ENCODE data around the gene TMEM200C.

The TMEM200C gene

GRCh38 chr18:5899835-5900234, 4.5 kb upstream of the TMEM200C start:
- Histone ChIP-seq H3K4me1 (ENCODE audit: control insufficient read depth, insufficient read depth, low read length) (peaks cover 15% of the 10 kb centered on the region), H3K36me3 (ENCODE audit: control insufficient read depth in 2 of 2, insufficient read depth in 1 of 2, low read length in 2 of 2) (no peaks in the 10 kb centered on the region), H3K9me3 (ENCODE audit: control insufficient read depth, insufficient read depth, low read depth, low read length) (no peaks in the 10 kb centered on the region), H3K27ac (ENCODE audit: extremely low read depth, low read depth, low read length) (no peak overlapping the region; the same call in 1 of the 2 replicates), H3K4me3 (ENCODE audit: low read depth, low read length) (no peak overlapping the region)
- no peak for TF ChIP-seq ZIC2 (tag by site-specific recombination; IDR thresholded peaks at IDR 0.05)
- no peak for TF ChIP-seq ZNF174 (tag by site-specific recombination; IDR thresholded peaks at IDR 0.05)
- no peak for TF ChIP-seq MZF1 (tag by site-specific recombination; IDR thresholded peaks at IDR 0.05; ENCODE audit: borderline replicate concordance)
- no peak for TF ChIP-seq ZBTB7A (tag by site-specific recombination; IDR thresholded peaks at IDR 0.05; ENCODE audit: low read depth)
- no peak for TF ChIP-seq KLF9 (tag by site-specific recombination; IDR thresholded peaks at IDR 0.05; ENCODE audit: low read depth)
- no peak for TF ChIP-seq ZNF704 (tag by site-specific recombination; IDR thresholded peaks at IDR 0.05)
- TF ChIP-seq PATZ1 (tag by site-specific recombination; IDR thresholded peaks at IDR 0.05) = no peak
- TF ChIP-seq ZNF548 (tag by site-specific recombination; IDR thresholded peaks at IDR 0.05) = no peak
- TF ChIP-seq ZNF366 (tag by site-specific recombination; conservative IDR thresholded peaks at IDR 0.05) = no peak
- TF ChIP-seq ZNF521 (tag by site-specific recombination; IDR thresholded peaks at IDR 0.05) = no peak
- no peak for TF ChIP-seq ZNF274 (IDR thresholded peaks at IDR 0.05; ENCODE audit: low read length)
- TF ChIP-seq ZNF274 (tag by site-specific recombination; IDR thresholded peaks at IDR 0.05; ENCODE audit: borderline replicate concordance) = no peak
- no peak for TF ChIP-seq ELK4 (IDR thresholded peaks at IDR 0.05; ENCODE audit: borderline replicate concordance, low read depth, low read length)
- no peak for TF ChIP-seq ZNF571 (tag by site-specific recombination; IDR thresholded peaks at IDR 0.05)
- ChIA-PET CTCF (interaction anchor here (0.7 to 1.8 kb wide), 5 partner anchors 9 to 477 kb away, joined by 3 to 4 read pairs (median 4); no protein-coding TSS in a partner anchor), POLR2A (interaction anchor here (0.8 to 1.1 kb wide), 2 partner anchors 9 to 12 kb away, joined by 3 read pairs; no protein-coding TSS in a partner anchor)

- Histone ChIP-seq H3K27ac (ENCODE audit: extremely low read depth, low read depth, low read length) (peak overlapping the region; percentile 93), H3K4me3 (ENCODE audit: low read depth, low read length) (peak overlapping the region; percentile 70), H3K9me3 (ENCODE audit: control insufficient read depth, insufficient read depth, low read depth, low read length) (no peaks in the 10 kb centered on the region), H3K4me1 (ENCODE audit: control insufficient read depth, insufficient read depth, low read length) (peaks cover 33% of the 10 kb centered on the region), H3K36me3 (ENCODE audit: control insufficient read depth in 2 of 2, insufficient read depth in 1 of 2, low read length in 2 of 2) (peaks cover 0 to 5% of the 10 kb centered on the region in 2 experiments; a peak in 1 of 3 replicates)
- ChIA-PET POLR2A (no interaction called here), CTCF (interaction anchor here (0.6 to 2.2 kb wide), 2 partner anchors 295 to 627 kb away, joined by 4 to 5 read pairs; no protein-coding TSS in a partner anchor)
- TF ChIP-seq ZBTB11 (tag by site-specific recombination; conservative IDR thresholded peaks at IDR 0.05; ENCODE audit: low read depth) (peak; percentile 86), ZFP37 (tag by site-specific recombination; IDR thresholded peaks at IDR 0.05) (peak; percentile 83; the same call in 1 of the 2 replicates), ZNF302 (tag by site-specific recombination; IDR thresholded peaks at IDR 0.05; ENCODE audit: low read depth) (no peak), CTCF (tag by site-specific recombination; IDR thresholded peaks at IDR 0.05) (0 out of 2 replicates have a peak, but pooled peaks have one; percentile 29), ZNF23 (tag by site-specific recombination; IDR thresholded peaks at IDR 0.05; ENCODE audit: borderline replicate concordance) (no peak), ZNF600 (tag by site-specific recombination; IDR thresholded peaks at IDR 0.05) (peak; percentile 75), ZBTB8A (tag by site-specific recombination; IDR thresholded peaks at IDR 0.05) (peak; percentile 69), SP3 (tag by site-specific recombination; IDR thresholded peaks at IDR 0.05) (no peak), ZNF426 (tag by site-specific recombination; IDR thresholded peaks at IDR 0.05) (no peak), ZNF16 (tag by site-specific recombination; IDR thresholded peaks at IDR 0.05; ENCODE audit: low read depth) (no peak)
Observed at GRCh38 chr18:5895876-5896740, 786 bp upstream of the TMEM200C start.

Measured in HEK293 (cell line).